HEK293 (cell line): ENCODE data around the gene CSTPP1.

Experiments
- KLF9 ChIP-seq: fragments of 450-650 bp; formaldehyde crosslinking; IDR thresholded peaks from 2 replicates; pipeline ENCODE4 v1.5.1; 2016; ENCODE audit warnings: missing biosample characterization, missing genetic modification characterization, low read depth
- SP2 ChIP-seq: fragments of 450-650 bp; formaldehyde crosslinking; IDR thresholded peaks from 2 replicates; pipeline ENCODE4 v1.5.1; 2016; ENCODE audit warnings: missing biosample characterization, missing genetic modification characterization
- ZBTB8A ChIP-seq: fragments of 450-650 bp; formaldehyde crosslinking; IDR thresholded peaks from 2 replicates; pipeline ENCODE4 v1.5.1; 2016; ENCODE audit warnings: missing biosample characterization, missing genetic modification characterization
- ZEB2 ChIP-seq: fragments of 450-650 bp; formaldehyde crosslinking; IDR thresholded peaks from 2 replicates; pipeline ENCODE4 v1.5.1; 2016; ENCODE audit warnings: missing biosample characterization, missing genetic modification characterization
- ZNF24 ChIP-seq: fragments of 450-650 bp; formaldehyde crosslinking; IDR thresholded peaks from 2 replicates; pipeline ENCODE4 v1.5.1; 2016; ENCODE audit warnings: missing biosample characterization, missing genetic modification characterization
- ZNF274 ChIP-seq, 2 experiments: fragments of 200-500 bp in 1 of 2; fragments of 450-650 bp in 1 of 2; sonication (Bioruptor generic) in 1 of 2; formaldehyde crosslinking in 1 of 2; IDR thresholded peaks; 2 replicates each; pipeline versions ENCODE4 v1.5.1 to v1.6.1; 2014 to 2016; ENCODE audit warnings: borderline replicate concordance in 1 of 2, inconsistent platforms in 1 of 2, low read length in 1 of 2, missing biosample characterization in 1 of 2, missing genetic modification characterization in 1 of 2
- ZNF510 ChIP-seq: fragments of 450-650 bp; formaldehyde crosslinking; IDR thresholded peaks from 2 replicates; pipeline ENCODE4 v1.5.1; 2018; ENCODE audit warnings: mild to moderate bottlenecking, missing genetic modification characterization, missing biosample characterization; ENCODE audit not compliant: insufficient replicate concordance
- ZNF560 ChIP-seq: fragments of 450-650 bp; formaldehyde crosslinking; IDR thresholded peaks from 2 replicates; pipeline ENCODE4 v1.5.1; 2017; ENCODE audit warnings: missing biosample characterization, missing genetic modification characterization, borderline replicate concordance
- ZNF76 ChIP-seq: fragments of 450-650 bp; formaldehyde crosslinking; IDR thresholded peaks from 2 replicates; pipeline ENCODE4; 2016; ENCODE audit warnings: low read depth, missing biosample characterization, missing genetic modification characterization, borderline replicate concordance
- ZNF830 ChIP-seq: fragments of 450-650 bp; IDR thresholded peaks from 2 replicates; pipeline ENCODE4 v1.5.0; 2018; ENCODE audit warnings: missing biosample characterization, missing genetic modification characterization, low read depth, mild to moderate bottlenecking, moderate library complexity
- ZSCAN18 ChIP-seq: fragments of 450-650 bp; formaldehyde crosslinking; IDR thresholded peaks from 2 replicates; pipeline ENCODE4 v1.5.1; 2016; ENCODE audit warnings: missing biosample characterization, missing genetic modification characterization
- TF ChIP-seq, protein P1 (sequence below): fragments of 450-650 bp; formaldehyde crosslinking; IDR thresholded peaks from 2 replicates; pipeline ENCODE4 v1.5.1; 2016; ENCODE audit warnings: missing biosample characterization, missing genetic modification characterization
- TF ChIP-seq, protein P2 (sequence below): fragments of 450-650 bp; formaldehyde crosslinking; IDR thresholded peaks from 2 replicates; pipeline ENCODE4 v1.5.1; 2016; ENCODE audit warnings: missing biosample characterization, missing genetic modification characterization
- TF ChIP-seq, protein P3 (sequence below): fragments of 450-650 bp; IDR thresholded peaks from 2 replicates; pipeline ENCODE4 v1.5.1; 2018; ENCODE audit warnings: missing biosample characterization, missing genetic modification characterization

DNA sequence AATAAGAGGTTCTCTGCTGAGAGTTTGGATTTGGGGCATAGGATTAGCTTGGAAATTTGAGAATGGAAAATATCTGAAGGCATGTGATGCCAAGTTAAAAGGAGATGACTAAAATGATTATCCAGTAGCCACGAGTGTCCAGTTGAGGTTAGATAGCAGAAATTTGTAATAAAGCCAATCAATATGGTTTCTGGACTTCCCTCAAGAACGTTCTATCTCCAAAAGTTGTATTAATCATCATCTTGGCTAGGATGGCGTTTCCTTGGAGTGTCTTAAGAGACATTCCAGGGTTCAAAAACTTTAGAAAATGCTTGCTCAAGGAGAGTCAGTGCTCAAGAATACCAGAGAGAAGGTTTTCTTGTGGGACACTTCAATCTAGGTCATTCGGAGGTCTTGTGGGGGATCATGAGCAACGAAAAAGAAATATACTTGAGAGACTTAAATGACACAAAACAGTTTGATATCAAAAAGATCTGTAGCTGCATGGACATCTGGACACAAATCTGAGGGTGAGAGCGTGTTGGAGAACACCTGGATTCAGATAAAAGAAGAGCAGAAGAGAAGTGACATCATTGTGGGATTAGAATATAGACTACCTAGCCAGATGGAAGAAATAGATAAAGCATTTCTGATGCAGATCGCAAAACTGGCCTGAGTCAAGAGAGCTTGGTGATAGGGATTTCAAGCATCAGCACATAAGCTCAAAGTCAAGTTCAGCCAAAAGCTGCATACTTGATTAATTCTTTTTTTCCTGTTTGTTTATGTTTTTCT, 142.4 kb downstream of the CSTPP1 start:
- TF ChIP-seq ZNF24 (tag by site-specific recombination) (no peak), SP2 (no peak), ZEB2 (tag by site-specific recombination) (no peak), ZNF830 (no peak), ZSCAN18 (no peak), ZNF560 (tag by site-specific recombination) (no peak), ZNF274 (IDR thresholded peaks at IDR 0.05; ENCODE audit: low read length) (no peak), ZNF274 (tag by site-specific recombination; IDR thresholded peaks at IDR 0.05; ENCODE audit: borderline replicate concordance) (no peak), ZBTB8A (tag by site-specific recombination) (no peak), ZNF76 (no peak), KLF9 (tag by site-specific recombination) (no peak), ZNF510 (tag by site-specific recombination) (no peak)
- TF ChIP-seq, protein P1, sequence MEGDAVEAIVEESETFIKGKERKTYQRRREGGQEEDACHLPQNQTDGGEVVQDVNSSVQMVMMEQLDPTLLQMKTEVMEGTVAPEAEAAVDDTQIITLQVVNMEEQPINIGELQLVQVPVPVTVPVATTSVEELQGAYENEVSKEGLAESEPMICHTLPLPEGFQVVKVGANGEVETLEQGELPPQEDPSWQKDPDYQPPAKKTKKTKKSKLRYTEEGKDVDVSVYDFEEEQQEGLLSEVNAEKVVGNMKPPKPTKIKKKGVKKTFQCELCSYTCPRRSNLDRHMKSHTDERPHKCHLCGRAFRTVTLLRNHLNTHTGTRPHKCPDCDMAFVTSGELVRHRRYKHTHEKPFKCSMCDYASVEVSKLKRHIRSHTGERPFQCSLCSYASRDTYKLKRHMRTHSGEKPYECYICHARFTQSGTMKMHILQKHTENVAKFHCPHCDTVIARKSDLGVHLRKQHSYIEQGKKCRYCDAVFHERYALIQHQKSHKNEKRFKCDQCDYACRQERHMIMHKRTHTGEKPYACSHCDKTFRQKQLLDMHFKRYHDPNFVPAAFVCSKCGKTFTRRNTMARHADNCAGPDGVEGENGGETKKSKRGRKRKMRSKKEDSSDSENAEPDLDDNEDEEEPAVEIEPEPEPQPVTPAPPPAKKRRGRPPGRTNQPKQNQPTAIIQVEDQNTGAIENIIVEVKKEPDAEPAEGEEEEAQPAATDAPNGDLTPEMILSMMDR (tag by site-specific recombination), result no peak
- TF ChIP-seq, protein P2, sequence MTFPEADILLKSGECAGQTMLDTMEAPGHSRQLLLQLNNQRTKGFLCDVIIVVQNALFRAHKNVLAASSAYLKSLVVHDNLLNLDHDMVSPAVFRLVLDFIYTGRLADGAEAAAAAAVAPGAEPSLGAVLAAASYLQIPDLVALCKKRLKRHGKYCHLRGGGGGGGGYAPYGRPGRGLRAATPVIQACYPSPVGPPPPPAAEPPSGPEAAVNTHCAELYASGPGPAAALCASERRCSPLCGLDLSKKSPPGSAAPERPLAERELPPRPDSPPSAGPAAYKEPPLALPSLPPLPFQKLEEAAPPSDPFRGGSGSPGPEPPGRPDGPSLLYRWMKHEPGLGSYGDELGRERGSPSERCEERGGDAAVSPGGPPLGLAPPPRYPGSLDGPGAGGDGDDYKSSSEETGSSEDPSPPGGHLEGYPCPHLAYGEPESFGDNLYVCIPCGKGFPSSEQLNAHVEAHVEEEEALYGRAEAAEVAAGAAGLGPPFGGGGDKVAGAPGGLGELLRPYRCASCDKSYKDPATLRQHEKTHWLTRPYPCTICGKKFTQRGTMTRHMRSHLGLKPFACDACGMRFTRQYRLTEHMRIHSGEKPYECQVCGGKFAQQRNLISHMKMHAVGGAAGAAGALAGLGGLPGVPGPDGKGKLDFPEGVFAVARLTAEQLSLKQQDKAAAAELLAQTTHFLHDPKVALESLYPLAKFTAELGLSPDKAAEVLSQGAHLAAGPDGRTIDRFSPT (tag by site-specific recombination), result no peak
- TF ChIP-seq, protein P3, sequence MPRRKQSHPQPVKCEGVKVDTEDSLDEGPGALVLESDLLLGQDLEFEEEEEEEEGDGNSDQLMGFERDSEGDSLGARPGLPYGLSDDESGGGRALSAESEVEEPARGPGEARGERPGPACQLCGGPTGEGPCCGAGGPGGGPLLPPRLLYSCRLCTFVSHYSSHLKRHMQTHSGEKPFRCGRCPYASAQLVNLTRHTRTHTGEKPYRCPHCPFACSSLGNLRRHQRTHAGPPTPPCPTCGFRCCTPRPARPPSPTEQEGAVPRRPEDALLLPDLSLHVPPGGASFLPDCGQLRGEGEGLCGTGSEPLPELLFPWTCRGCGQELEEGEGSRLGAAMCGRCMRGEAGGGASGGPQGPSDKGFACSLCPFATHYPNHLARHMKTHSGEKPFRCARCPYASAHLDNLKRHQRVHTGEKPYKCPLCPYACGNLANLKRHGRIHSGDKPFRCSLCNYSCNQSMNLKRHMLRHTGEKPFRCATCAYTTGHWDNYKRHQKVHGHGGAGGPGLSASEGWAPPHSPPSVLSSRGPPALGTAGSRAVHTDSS, result no peak
